A673 (cell line): Measurements from ENCODE around the gene HSDL1.

Experiments
- CTCF ChIP-seq: fragments of 300-800, 200-600 bp; sonication (generic); conservative IDR thresholded peaks from 2 replicates; pipeline ENCODE4 v1.5.1; 2017; ENCODE audit warnings: low read depth, mild to moderate bottlenecking, antibody characterized with exemption, low read length, moderate library complexity, mixed read lengths
- EZH2 ChIP-seq: fragments of 200-600 bp; sonication (generic); IDR thresholded peaks from 2 replicates; pipeline ENCODE4 v1.6.1; 2017; ENCODE audit warnings: borderline replicate concordance, low read depth, mild to moderate bottlenecking, mixed read lengths, antibody characterized with exemption, low read length; ENCODE audit not compliant: poor library complexity, severe bottlenecking

GRCh38 chr16:84091460-84091859 is 53.5 kb downstream of the HSDL1 start:
- TF ChIP-seq CTCF (no peak), EZH2 (no peak)
